Small intestine (tissue), 7 donors: ENCODE results near the gene CASP8AP2. TPM values are rescaled to one million over a fixed set of nuclear protein-coding genes. Genes with fewer than 3 reads are reported as not detected.

Experiments
- DNase-seq, 2 donors: peaks; one replicate each; pipeline versions ENCODE4 v3.0.0 to v3.0.0-alpha.2; 2013
- FAIRE-seq: peaks from 2 replicates; lab custom pipeline; 2012; peaks lifted over from hg19 to GRCh38; lab: Jason Lieb, UNC
- H3K27ac ChIP-seq, 3 donors: one replicate each; pipeline ENCODE4 v1.5.1; 2013; ENCODE audit warnings: low read length in 2 of 3, mild to moderate bottlenecking in 2 of 3, control low read depth in 1 of 3, inconsistent platforms in 1 of 3, low read depth in 1 of 3, moderate library complexity in 1 of 3
- H3K27me3 ChIP-seq, 3 donors: one replicate each; pipeline ENCODE4 v1.6.1; 2013; ENCODE audit warnings: low read length in 3 of 3, inconsistent platforms in 1 of 3; ENCODE audit not compliant: control insufficient read depth in 3 of 3, insufficient read depth in 3 of 3
- H3K36me3 ChIP-seq, 3 donors: one replicate each; pipeline ENCODE4 v1.6.1; 2013; ENCODE audit warnings: low read length in 3 of 3, inconsistent platforms in 1 of 3, low read depth in 1 of 3, mild to moderate bottlenecking in 1 of 3, moderate library complexity in 1 of 3; ENCODE audit not compliant: control insufficient read depth in 3 of 3, insufficient read depth in 2 of 3
- H3K4me1 ChIP-seq, 3 donors: one replicate each; pipeline ENCODE4 v1.6.1; 2013; ENCODE audit warnings: low read length in 2 of 3, inconsistent platforms in 1 of 3, low read depth in 1 of 3, mild to moderate bottlenecking in 1 of 3, moderate library complexity in 1 of 3; ENCODE audit not compliant: control insufficient read depth in 3 of 3, insufficient read depth in 2 of 3
- H3K4me3 ChIP-seq, 3 donors: one replicate each; pipeline ENCODE4 v1.5.1; 2013; ENCODE audit warnings: low read length in 3 of 3, control low read depth in 1 of 3, inconsistent platforms in 1 of 3, low read depth in 1 of 3, mild to moderate bottlenecking in 1 of 3, moderate library complexity in 1 of 3
- H3K9me3 ChIP-seq, 2 donors: one replicate each; pipeline ENCODE4 v1.6.1; 2013; ENCODE audit warnings: low read depth in 1 of 2, low read length in 1 of 2; ENCODE audit not compliant: control insufficient read depth in 2 of 2, insufficient read depth in 1 of 2
- WGBS, 3 donors: extraction: QIAGEN DNeasy Blood & Tissue Kit; methylation state at CpG; one replicate each; pipeline ENCODE4 v1.1.7; 2013; 5-methylcytosine and 5-hydroxymethylcytosine counted together
- polyA plus RNA-seq, 4 donors: library from polyadenylated mRNA; stranded (reverse) in 3 of 4; unstranded in 1 of 4; fragments of 200-250 nt in 3 of 4; fragments of 120-200 nt in 1 of 4; gene quantifications; one replicate each; pipeline versions ENCODE4 v1.2.1 to v1.2.3, GENCODE V29; 2013
- donor health status: healthy with polysubstance abuse.
- donor health status: control.
- donor health status: control.
- donor health status: Bipolar disorder and iron deficiency.
- donor health status: healthy.

Gene CASP8AP2
- polyA plus RNA-seq, 4 donors: 1.4 to 13.6 (median 4.0) TPM

DNA sequence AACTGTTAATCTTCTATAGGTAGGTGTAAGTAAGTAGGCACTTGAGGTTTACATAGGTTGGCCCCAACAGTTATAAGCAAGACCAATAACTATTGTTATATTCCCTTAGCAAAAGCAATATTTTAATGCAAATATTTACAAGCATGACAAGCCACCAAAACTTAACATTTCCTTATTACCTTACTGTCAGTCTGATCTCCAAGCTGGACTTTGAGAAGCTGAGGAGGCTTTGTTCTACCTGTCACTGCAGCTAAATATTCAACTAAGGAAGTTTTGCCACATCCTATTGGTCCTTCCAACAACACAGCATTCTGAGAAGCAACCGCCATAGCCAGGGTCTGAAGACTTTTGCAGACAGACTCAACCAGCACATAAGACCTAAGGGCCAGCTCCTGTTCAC lies 39.7 kb upstream of the CASP8AP2 start:
- no peaks in the 10 kb centered on the region for H3K9me3 ChIP-seq
- no peak for FAIRE-seq
- H3K4me3 ChIP-seq: no peak overlapping the region
- H3K4me1 ChIP-seq: peaks cover 0 to 9% (median 0%) of the 10 kb centered on the region in 3 donors
- 96 to 100% (median 100%) methylated on average over 1 of the region's 1 CpG for WGBS, 3 donors
- peak in 1 of 2 donors; percentile 13 for DNase-seq
- H3K27ac ChIP-seq: no peak overlapping the region
- H3K36me3 ChIP-seq: peaks cover 6 to 35% (median 7%) of the 10 kb centered on the region in 3 donors
- H3K27me3 ChIP-seq: no peaks in the 10 kb centered on the region

DNA sequence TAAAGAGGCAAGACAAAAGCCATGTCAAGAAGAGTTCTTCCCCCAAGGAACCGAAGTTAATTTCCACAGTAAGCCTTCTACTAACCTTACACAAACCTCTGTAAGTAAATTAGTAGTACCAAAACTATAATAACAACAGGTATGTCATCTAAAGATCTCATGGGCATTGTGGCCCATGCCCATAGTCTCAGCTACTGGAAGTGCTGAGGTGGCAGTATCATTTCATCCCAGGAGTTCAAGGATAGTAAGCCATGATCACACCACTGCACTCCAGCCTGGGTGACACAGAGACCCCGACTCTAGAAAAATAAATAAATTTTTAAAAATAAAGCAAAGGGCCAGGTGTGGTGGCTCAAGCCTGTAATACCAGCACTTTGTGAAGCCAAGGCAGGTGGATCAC lies 39.3 kb upstream of the CASP8AP2 start:
- DNase-seq (no peak), FAIRE-seq (no peak)
- H3K27ac ChIP-seq: no peak overlapping the region
- H3K27me3 ChIP-seq: no peaks in the 10 kb centered on the region
- no peak overlapping the region for H3K4me3 ChIP-seq
- H3K4me1 ChIP-seq: peaks cover 0 to 9% (median 0%) of the 10 kb centered on the region in 3 donors
- no peaks in the 10 kb centered on the region for H3K9me3 ChIP-seq
- H3K36me3 ChIP-seq: peaks cover 6 to 35% (median 7%) of the 10 kb centered on the region in 3 donors
- 91 to 96% (median 94%) methylated on average over 2 of the region's 2 CpGs for whole genome bisulfite sequencing, 3 donors

DNA sequence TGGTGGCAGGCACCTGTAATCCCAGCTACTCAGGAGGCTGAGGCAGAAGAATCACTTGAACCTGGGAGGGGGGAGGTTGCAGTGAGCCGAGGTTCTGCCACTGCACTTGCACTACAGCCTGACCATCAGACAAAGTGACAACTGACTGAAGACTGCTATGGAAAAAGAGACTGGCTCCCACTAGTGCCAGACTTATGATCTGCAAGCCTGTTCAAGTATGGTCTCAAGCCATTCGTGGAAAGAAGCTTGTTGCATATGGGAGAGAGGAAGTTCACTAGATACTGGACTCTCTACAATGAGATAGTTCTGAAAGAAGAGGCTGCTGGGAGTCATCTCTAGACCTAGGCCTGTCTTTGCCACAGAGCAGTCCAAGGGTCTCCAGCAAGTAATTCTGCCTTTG lies 36.8 kb upstream of the CASP8AP2 start:
- no peak for FAIRE-seq
- DNase-seq: peak; percentile 53 to 57
- 48 to 54% (median 48%) methylated on average over 2 of the region's 2 CpGs for WGBS, 3 donors
- Histone ChIP-seq H3K4me3 (no peak overlapping the region), H3K4me1 (peaks cover 0 to 6% (median 0%) of the 10 kb centered on the region in 3 donors), H3K27me3 (no peaks in the 10 kb centered on the region), H3K36me3 (peaks cover 0 to 28% (median 9%) of the 10 kb centered on the region in 3 donors), H3K9me3 (no peaks in the 10 kb centered on the region), H3K27ac (no peak overlapping the region)

DNA sequence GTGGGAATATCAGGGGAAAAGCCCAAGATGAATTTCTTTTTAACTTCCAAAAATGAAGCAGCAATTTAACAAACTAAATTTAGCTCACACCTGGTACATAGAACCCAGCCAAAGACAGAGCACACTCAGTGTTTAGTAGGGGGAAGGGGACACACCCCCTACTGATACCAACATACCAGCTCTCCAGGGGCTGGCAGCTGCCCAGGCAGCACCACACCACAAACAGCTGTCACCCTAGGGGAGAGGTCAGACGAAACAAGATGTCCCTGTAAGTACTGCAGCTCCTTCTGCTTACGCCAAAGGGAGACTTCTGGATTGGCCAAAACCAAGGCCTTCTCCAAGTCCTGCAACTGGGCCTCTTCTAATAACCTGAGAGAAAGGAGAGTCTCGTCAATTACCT lies 36.1 kb upstream of the CASP8AP2 start:
- no peak for FAIRE-seq

DNA sequence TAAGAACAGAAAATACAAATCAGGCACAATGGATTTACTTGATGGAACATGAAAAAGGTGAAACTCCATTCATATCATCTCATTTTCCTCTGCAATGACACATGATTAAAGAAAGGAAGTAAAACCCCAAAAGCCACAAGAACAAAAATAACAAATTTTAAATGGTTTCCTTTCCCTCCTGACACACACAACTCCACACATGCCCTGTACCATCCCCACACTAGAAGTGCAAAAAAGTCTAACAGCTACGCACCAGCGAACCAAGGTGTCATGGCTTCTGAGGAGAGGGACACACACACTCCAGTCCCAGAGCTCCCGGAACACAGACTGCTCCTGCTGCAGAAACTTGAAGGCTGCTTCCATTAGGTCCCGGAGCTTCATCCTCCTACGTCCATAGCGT lies 35.4 kb upstream of the CASP8AP2 start:
- 85 to 91% (median 87%) methylated on average over 6 of the region's 6 CpGs for WGBS, 3 donors
- DNase-seq: no peak
- FAIRE-seq: no peak

More for the DNA sequence above, 36.1 kb upstream of the CASP8AP2 start:
- no peaks in the 10 kb centered on the region for H3K27me3 ChIP-seq
- no peaks in the 10 kb centered on the region for H3K4me1 ChIP-seq
- no peaks in the 10 kb centered on the region for H3K9me3 ChIP-seq
- no peak overlapping the region for H3K27ac ChIP-seq
- WGBS, 3 donors: 89 to 96% (median 91%) methylated on average over 3 of the region's 3 CpGs
- H3K4me3 ChIP-seq: no peak overlapping the region
- no peak for DNase-seq
- peaks cover 0 to 28% (median 9%) of the 10 kb centered on the region in 3 donors for H3K36me3 ChIP-seq

DNA sequence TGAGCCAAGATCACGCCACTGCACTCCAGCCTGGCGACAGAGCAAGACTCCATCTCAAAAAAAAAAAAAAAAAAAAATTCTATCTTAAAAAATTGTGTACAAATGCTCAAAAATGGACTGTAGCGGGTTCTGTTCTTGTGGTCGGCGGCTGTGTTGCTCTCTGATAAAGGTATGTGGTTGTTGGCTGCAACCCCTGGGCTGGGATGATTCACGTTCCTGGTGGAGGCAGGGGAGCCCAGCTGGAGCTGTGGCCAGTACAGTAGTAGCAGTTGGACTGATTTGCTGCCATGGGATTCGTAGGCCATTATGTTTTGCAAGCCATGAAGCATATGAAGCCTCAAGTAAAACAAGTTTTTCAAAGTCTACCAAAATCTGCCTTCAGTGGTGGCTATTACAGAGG lies 32.4 kb upstream of the CASP8AP2 start:
- Histone ChIP-seq H3K9me3 (no peaks in the 10 kb centered on the region), H3K27ac (no peak overlapping the region), H3K4me3 (no peak overlapping the region), H3K36me3 (peaks cover 0 to 26% (median 5%) of the 10 kb centered on the region in 3 donors), H3K4me1 (no peaks in the 10 kb centered on the region), H3K27me3 (no peaks in the 10 kb centered on the region)
- DNase-seq: no peak
- 90 to 99% (median 93%) methylated on average over 7 of the region's 7 CpGs for WGBS, 3 donors
- no peak for FAIRE-seq

More for the DNA sequence above, 35.4 kb upstream of the CASP8AP2 start:
- H3K27me3 ChIP-seq: no peaks in the 10 kb centered on the region
- H3K4me3 ChIP-seq: no peak overlapping the region
- no peaks in the 10 kb centered on the region for H3K4me1 ChIP-seq
- no peak overlapping the region for H3K27ac ChIP-seq
- peaks cover 0 to 28% (median 9%) of the 10 kb centered on the region in 3 donors for H3K36me3 ChIP-seq
- no peaks in the 10 kb centered on the region for H3K9me3 ChIP-seq

DNA sequence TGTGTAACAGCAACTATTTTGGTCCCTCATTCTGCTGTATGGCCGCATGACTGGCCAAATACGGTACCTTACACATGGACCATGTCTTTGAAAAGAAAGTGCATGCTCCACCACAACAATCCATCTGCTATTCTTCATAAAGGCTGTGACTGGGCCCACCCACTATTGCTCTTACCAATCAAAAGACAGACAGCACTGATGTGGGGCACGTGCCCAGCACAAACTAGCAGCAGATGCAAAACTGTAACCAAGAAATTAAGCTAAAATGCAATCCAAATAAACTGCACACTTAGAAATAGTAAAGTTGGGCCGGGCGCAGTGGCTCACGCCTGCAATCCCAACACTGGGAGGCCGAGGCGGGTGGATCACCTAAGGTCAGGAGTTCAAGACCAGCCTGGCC lies 30.6 kb upstream of the CASP8AP2 start:
- WGBS, 3 donors: 95 to 97% (median 95%) methylated on average over 8 of the region's 8 CpGs
- Histone ChIP-seq H3K4me3 (no peak overlapping the region), H3K27me3 (no peaks in the 10 kb centered on the region), H3K9me3 (no peaks in the 10 kb centered on the region), H3K4me1 (no peaks in the 10 kb centered on the region), H3K36me3 (peaks cover 0 to 22% (median 2%) of the 10 kb centered on the region in 3 donors), H3K27ac (no peak overlapping the region)
- FAIRE-seq (no peak), DNase-seq (no peak)

DNA sequence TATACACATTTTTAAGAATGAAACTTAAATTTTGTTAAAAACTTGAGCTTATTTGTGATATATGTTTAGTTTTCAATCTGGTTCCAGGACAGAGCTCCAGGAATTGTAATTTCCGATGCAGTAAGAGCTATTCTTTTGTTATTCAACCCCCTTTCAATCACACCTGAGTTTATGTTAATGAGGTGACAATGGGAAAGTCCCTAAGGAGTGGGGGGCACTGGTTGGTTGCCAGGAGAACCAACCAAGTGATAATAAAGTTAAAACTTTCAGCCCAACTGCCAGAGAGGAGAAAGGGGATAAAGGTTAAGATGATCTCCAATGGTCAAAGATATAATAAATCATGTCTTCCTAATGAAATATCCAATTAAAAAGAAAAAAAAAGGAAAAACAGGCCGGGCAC lies 29.9 kb upstream of the CASP8AP2 start:
- DNase-seq (no peak), FAIRE-seq (no peak)
- Histone ChIP-seq H3K4me3 (no peak overlapping the region), H3K9me3 (no peaks in the 10 kb centered on the region), H3K27me3 (no peaks in the 10 kb centered on the region), H3K36me3 (peaks cover 0 to 20% (median 2%) of the 10 kb centered on the region in 3 donors), H3K27ac (no peak overlapping the region), H3K4me1 (no peaks in the 10 kb centered on the region)
- WGBS, 3 donors: 83 to 93% (median 93%) methylated on average over 2 of the region's 2 CpGs

DNA sequence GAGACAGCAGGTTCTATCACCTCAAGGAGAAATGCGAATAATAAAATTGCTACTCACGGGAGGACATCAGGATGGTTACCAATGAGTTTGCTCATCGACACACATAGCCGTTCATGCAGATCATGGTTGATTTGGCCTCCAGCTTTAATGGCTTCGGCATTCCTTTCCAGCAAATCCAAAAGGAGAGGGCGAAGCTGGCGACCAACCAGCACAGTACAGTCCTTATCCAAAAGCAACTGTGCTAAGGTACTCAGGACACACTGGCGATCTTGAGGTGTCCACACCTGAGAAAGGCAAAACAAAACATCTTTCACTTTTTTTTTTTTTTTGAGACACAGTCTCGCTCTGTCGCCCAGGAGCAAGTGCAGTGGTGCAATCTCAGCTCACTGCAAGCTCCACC lies 26.4 kb upstream of the CASP8AP2 start:
- Histone ChIP-seq H3K36me3 (peaks cover 0 to 14% (median 0%) of the 10 kb centered on the region in 3 donors), H3K27ac (no peak overlapping the region), H3K27me3 (no peaks in the 10 kb centered on the region), H3K4me3 (no peak overlapping the region), H3K9me3 (no peaks in the 10 kb centered on the region), H3K4me1 (no peaks in the 10 kb centered on the region)
- FAIRE-seq (no peak), DNase-seq (no peak)
- WGBS, 3 donors: 91 to 96% (median 96%) methylated on average over 10 of the region's 10 CpGs
